Activated CD8-positive, alpha-beta memory T cell treated with anti-CD3 and anti-CD28 coated beads, Interleukin-2, amount 10 ng/mL, durations not matched to agents 7 days and 5 days (primary cell): ENCODE results near the gene MPPE1. TPM values are rescaled to one million over a fixed set of nuclear protein-coding genes. Genes with fewer than 3 reads are reported as not detected.

ENCODE experiments used
- ATAC-seq: fragments of 150-1000 bp; cut with Tn5 transposase; one replicate; pipeline ENCODE4 v1.10.0; 2021; ENCODE audit warnings: moderate library complexity
- CTCF ChIA-PET: fragments of 350-600 bp; sonication (Branson Sonifier 250); formaldehyde crosslinking; loops from one replicate; lab custom pipeline; 2021; ENCODE audit warnings: antibody characterized with exemption; lab: Charles Lee
- DNase-seq: peaks from one replicate; pipeline ENCODE4 v3.0.0-alpha.2; 2020
- H3K27ac Mint-ChIP-seq: one replicate; pipeline ENCODE4 v1.8.0; 2021; ENCODE audit warnings: mild to moderate bottlenecking, mixed read lengths
- H3K27me3 Mint-ChIP-seq: one replicate; pipeline ENCODE4 v1.8.0; 2021; ENCODE audit warnings: mixed read lengths
- H3K36me3 Mint-ChIP-seq: one replicate; pipeline ENCODE4 v1.8.0; 2021; ENCODE audit warnings: mild to moderate bottlenecking, mixed read lengths
- H3K4me1 Mint-ChIP-seq: one replicate; pipeline ENCODE4 v1.8.0; 2021; ENCODE audit warnings: mixed read lengths
- H3K4me3 Mint-ChIP-seq: one replicate; pipeline ENCODE4 v1.8.0; 2021; ENCODE audit warnings: mild to moderate bottlenecking, moderate library complexity, mixed read lengths
- H3K9me3 Mint-ChIP-seq: one replicate; pipeline ENCODE4 v1.8.0; 2022; ENCODE audit warnings: low read depth, mixed read lengths
- total RNA-seq, 2 experiments: library from RNA; stranded (reverse); gene quantifications; one replicate each; pipeline ENCODE4 v1.2.3, GENCODE V29; 2021

MPPE1 gene
- total RNA-seq, 2 experiments from 2014 or later: 42.9 to 64.9 TPM

DNA sequence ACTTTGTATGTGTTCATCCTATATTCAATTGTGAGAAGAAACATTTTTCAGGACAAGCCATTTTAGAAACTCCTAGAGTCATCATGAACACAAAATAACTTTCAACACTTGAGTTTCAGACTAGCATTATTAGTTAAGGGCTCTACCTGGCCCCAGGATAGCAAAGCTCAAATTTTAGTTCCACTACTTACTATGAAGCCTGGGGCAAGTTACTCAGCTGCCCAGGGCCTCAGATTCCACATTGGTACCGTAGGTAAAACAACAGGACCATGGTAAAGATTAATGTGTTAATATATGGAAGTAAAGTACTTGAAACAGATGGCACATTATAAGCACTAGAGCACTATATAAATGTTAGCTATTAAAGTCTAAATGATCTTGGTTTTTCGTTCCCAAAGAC is 19.4 kb downstream of the MPPE1 start:
- Mint-ChIP-seq H3K4me3 (no peak overlapping the region), H3K27me3 (no peaks in the 10 kb centered on the region), H3K4me1 (peaks cover 8% of the 10 kb centered on the region), H3K9me3 (no peaks in the 10 kb centered on the region), H3K36me3 (peaks cover 32% of the 10 kb centered on the region), H3K27ac (no peak overlapping the region)
- DNase-seq (no peak), ATAC-seq (no peak)
- CTCF ChIA-PET: interaction anchor here (1.2 kb wide), 1 partner anchor 49 kb away, joined by 6 read pairs; no protein-coding TSS in a partner anchor

DNA sequence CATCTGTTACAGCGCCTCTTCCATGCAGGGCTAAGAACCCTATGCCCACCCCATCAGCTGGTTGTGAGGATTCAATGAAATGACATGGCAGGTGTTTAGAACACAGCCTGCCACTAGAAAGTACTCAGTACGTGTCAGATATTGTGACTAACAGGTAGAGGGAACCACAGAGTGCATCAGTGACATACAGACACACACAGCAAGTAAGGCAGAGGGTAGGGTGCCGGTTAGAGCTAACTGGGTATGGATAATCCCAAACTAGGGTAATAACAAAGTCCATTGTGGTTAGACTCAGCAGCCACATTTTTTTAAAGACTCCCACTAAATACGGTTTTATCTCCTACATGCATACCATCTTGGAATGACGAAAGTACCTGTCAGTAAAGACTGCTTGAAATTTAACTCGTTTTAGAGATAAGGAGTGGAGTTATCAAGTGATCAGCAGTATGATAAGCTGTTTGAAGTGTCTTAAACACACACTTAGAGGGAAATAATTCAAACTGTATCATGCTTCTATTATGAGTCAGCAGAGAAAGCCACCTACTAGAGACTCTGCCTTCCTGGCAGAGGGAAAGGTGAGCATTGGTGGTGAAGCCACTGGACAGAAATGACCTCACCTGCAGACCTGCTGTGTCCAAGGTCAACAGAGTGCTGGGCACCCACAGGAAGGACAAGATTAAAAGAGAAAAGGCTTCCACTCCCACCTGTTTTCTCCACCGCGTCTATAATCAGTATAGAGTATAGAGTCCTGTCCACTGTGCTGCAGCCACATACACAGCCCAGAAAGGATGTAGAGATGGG is 20.6 kb downstream of the MPPE1 start:
- no peak overlapping the region for H3K4me3 Mint-ChIP-seq
- peaks cover 8% of the 10 kb centered on the region for H3K4me1 Mint-ChIP-seq
- no peak for DNase-seq
- ATAC-seq: no peak
- CTCF ChIA-PET: interaction anchor here (1.0 kb wide), 1 partner anchor 8 kb away, joined by 3 read pairs; no protein-coding TSS in a partner anchor
- peaks cover 30% of the 10 kb centered on the region for H3K36me3 Mint-ChIP-seq
- no peak overlapping the region for H3K27ac Mint-ChIP-seq
- no peaks in the 10 kb centered on the region for H3K27me3 Mint-ChIP-seq
- no peaks in the 10 kb centered on the region for H3K9me3 Mint-ChIP-seq

DNA sequence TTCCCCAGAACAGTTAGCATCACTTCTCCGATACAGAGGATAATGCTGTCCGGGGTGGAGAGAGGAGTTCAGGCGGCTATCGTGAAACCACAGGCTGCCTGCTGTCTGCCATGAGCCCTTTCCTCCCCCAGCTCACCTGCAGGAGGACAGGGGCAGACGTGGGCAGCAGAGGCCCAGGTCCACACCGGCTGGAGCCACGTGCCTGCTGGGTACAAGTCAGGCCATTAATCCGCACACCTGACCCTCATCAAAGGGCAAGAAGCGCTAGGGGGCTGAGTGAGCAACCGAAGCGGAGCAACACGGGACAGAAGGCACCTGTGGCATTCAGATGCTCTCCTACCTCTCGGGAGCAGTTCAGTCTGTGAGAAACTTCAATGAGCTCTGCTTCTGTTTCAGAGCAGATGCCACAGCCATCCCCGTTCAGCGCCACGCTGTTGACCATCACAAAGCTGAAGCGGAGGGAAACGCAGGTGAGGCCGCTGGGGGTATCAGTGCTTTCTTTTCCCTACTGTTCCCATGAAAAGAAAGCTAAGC is 21.5 kb downstream of the MPPE1 start:
- H3K4me1 Mint-ChIP-seq: peaks cover 8% of the 10 kb centered on the region
- H3K27me3 Mint-ChIP-seq: no peaks in the 10 kb centered on the region
- ATAC-seq (no peak), DNase-seq (no peak)
- H3K4me3 Mint-ChIP-seq: no peak overlapping the region
- H3K27ac Mint-ChIP-seq: no peak overlapping the region
- peaks cover 28% of the 10 kb centered on the region for H3K36me3 Mint-ChIP-seq
- no peaks in the 10 kb centered on the region for H3K9me3 Mint-ChIP-seq
- CTCF ChIA-PET: interaction anchor here (1.0 kb wide), 1 partner anchor 9 kb away, joined by 3 read pairs; no protein-coding TSS in a partner anchor

DNA sequence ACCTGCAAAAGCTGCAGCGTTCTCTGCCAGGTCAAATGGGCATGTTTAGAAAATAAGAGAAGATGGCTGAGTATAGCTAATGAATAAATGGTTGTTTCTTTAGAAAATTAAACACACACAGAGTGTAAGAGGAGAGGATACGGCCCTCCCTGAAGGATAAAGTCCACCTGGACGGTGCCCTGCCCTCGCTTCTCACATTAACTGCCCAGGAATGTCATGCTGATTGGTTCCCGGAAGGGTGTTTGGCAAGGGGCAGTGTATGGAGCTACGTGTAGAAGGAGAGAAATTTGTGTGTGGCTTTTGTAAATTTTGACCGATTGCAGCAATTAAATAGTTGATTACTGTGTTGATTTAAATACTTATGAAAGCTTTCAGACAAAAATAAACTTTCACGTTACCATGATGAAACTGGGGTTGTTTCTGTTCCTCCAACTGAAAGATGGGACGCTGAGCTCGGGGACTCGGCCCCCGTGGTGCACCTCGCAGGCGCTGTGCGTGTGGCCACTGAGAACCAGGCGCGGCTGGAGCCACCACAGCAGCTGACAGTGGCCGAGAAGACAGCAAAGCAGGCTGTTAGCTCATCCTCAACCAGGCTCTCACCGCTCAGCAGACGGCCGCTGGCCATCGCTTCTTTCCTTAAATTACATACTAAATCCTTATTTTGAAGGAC is 22.7 kb downstream of the MPPE1 start:
- Mint-ChIP-seq H3K9me3 (no peaks in the 10 kb centered on the region), H3K4me1 (peaks cover 8% of the 10 kb centered on the region), H3K27me3 (no peaks in the 10 kb centered on the region), H3K27ac (no peak overlapping the region), H3K4me3 (no peak overlapping the region), H3K36me3 (peaks cover 23% of the 10 kb centered on the region)
- ATAC-seq: no peak
- CTCF ChIA-PET: interaction anchor here (0.7 kb wide), 1 partner anchor 52 kb away, joined by 3 read pairs; no protein-coding TSS in a partner anchor
- no peak for DNase-seq

DNA sequence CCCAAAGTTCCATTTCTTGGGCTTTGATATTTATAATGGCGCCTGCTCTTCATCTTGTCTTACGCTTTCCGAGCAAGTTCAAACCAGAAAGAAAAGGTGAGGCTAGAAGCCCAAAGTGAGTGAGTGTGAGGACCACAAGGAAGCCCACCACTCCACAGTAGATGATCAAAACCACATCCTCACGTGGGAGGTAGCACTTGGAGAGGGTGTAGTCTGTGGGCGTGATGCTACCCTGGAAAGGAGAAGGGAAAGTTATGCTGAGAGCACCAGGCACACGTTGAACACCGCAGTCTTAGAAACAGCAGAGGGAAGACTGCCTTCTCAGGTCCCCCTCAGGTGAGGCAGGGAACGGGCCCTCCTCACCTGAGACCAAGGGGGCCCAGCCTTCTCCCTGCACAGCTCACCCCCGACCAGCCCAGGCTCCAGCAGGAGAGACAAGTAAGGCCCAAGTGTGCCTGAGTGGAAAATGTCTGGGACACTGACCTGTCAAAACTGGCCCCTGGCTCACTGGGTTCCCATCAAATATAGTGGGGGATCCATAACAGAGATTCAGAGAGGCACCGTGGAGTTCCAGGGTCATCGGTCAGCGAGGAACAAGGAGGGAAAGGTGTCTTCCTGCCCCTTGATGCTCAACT is 23.6 kb downstream of the MPPE1 start:
- ATAC-seq: no peak
- no peaks in the 10 kb centered on the region for H3K9me3 Mint-ChIP-seq
- H3K27me3 Mint-ChIP-seq: no peaks in the 10 kb centered on the region
- no peak overlapping the region for H3K27ac Mint-ChIP-seq
- CTCF ChIA-PET: no interaction called here
- peaks cover 8% of the 10 kb centered on the region for H3K4me1 Mint-ChIP-seq
- DNase-seq: no peak
- peaks cover 20% of the 10 kb centered on the region for H3K36me3 Mint-ChIP-seq
- no peak overlapping the region for H3K4me3 Mint-ChIP-seq

GRCh38 chr18:11883153-11883552 is 25.0 kb downstream of the MPPE1 start:
- ATAC-seq: no peak
- H3K27ac Mint-ChIP-seq: no peak overlapping the region
- DNase-seq: no peak
- H3K9me3 Mint-ChIP-seq: no peaks in the 10 kb centered on the region
- CTCF ChIA-PET: interaction anchor here (0.6 kb wide), 1 partner anchor 488 kb away, joined by 3 read pairs; no protein-coding TSS in a partner anchor
- H3K27me3 Mint-ChIP-seq: no peaks in the 10 kb centered on the region
- peaks cover 7% of the 10 kb centered on the region for H3K4me1 Mint-ChIP-seq
- H3K36me3 Mint-ChIP-seq: peaks cover 13% of the 10 kb centered on the region
- no peak overlapping the region for H3K4me3 Mint-ChIP-seq

DNA sequence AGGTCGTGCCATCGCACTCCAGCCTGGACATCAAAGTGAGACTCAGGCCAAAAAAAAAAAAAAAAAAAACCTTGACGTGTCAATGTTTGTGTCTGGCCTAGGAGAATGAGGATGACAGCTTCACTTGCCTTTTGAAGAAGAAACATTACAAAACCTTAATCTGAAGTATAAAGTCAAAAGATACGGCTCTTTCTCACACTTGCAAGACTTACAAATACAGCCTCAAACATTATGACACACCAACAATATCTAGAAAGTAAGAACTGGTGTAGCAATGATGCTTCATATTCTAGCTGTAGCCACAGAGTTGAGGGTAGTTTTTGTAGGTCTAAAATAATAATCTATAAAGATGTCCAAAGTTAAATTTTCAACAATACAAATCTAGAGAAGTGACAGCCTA is 25.5 kb downstream of the MPPE1 start:
- H3K4me3 Mint-ChIP-seq: no peak overlapping the region
- CTCF ChIA-PET: interaction anchor here (0.6 kb wide), 1 partner anchor 489 kb away, joined by 3 read pairs; no protein-coding TSS in a partner anchor
- no peaks in the 10 kb centered on the region for H3K27me3 Mint-ChIP-seq
- H3K4me1 Mint-ChIP-seq: peaks cover 2% of the 10 kb centered on the region
- H3K9me3 Mint-ChIP-seq: no peaks in the 10 kb centered on the region
- no peak for ATAC-seq
- H3K27ac Mint-ChIP-seq: no peak overlapping the region
- no peak for DNase-seq
- peaks cover 12% of the 10 kb centered on the region for H3K36me3 Mint-ChIP-seq

DNA sequence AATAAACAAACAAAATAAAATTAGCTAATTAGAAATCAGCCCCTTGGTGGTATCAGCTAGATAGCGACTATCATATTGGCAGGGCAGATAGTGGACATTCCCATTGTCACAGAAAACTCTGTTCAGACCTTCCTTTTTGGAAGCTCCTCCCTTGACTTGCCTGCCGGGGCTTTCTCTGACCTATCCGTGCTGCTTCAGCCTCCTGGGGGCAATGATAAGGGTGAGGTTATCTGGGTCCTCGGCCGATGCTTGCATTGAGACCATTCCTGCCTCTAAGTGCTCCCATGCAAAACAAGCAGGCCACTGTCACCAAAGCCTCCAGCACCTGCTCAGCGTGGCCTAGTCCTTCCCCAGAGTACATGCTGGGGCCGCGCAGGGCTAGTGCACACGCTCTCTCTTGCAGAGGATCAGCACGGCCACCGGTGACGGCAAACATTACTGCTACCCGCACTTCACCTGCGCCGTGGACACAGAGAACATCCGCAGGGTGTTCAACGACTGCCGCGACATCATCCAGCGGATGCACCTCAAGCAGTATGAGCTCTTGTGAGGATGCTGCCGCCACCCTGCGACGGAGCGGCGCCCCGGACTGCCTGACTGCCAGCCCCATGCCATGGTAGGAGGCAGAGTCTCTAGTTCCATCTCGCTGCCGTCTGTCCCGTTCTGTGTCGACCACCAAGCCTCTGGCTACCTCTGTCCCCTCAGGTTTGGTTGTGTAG is 27.4 kb downstream of the MPPE1 start:
- no peaks in the 10 kb centered on the region for H3K4me1 Mint-ChIP-seq
- CTCF ChIA-PET: no interaction called here
- ATAC-seq (no peak), DNase-seq (no peak)
- H3K36me3 Mint-ChIP-seq: peaks cover 10% of the 10 kb centered on the region
- no peak overlapping the region for H3K27ac Mint-ChIP-seq
- H3K27me3 Mint-ChIP-seq: no peaks in the 10 kb centered on the region
- H3K4me3 Mint-ChIP-seq: no peak overlapping the region
- no peaks in the 10 kb centered on the region for H3K9me3 Mint-ChIP-seq

GRCh38 chr18:11877497-11878135 is 30.5 kb downstream of the MPPE1 start:
- DNase-seq: no peak
- H3K36me3 Mint-ChIP-seq: peaks cover 2% of the 10 kb centered on the region
- CTCF ChIA-PET: interaction anchor here (1.1 to 1.4 kb wide), 2 partner anchors 9 to 60 kb away, joined by 3 read pairs; no protein-coding TSS in a partner anchor

DNA sequence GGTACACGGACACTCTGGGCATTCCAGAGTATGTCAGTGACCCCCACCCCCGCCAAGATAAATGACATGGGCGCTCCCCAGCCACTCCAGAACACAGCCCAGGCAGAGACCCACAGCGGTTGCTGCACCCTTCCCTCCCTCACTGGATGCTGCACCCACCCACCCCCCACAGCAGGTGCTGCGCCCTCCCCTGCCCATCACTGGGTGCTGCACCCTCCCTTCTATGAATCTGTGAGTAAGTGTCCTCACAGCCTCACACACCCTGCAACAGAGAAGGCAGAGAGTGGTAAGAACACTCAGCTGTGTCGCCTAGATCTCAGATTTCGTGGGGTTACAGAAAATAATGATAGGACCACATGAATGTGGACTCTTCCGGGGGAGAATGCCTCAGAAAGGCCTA is 33.4 kb downstream of the MPPE1 start:
- no peak for ATAC-seq
- no peak for DNase-seq
- H3K27ac Mint-ChIP-seq: no peak overlapping the region
- H3K9me3 Mint-ChIP-seq: no peaks in the 10 kb centered on the region
- H3K27me3 Mint-ChIP-seq: peaks cover 13% of the 10 kb centered on the region
- H3K4me3 Mint-ChIP-seq: no peak overlapping the region
- CTCF ChIA-PET: no interaction called here
- peaks cover 2% of the 10 kb centered on the region for H3K36me3 Mint-ChIP-seq
- peaks cover 2% of the 10 kb centered on the region for H3K4me1 Mint-ChIP-seq

More at GRCh38 chr18:11877497-11878135, 30.5 kb downstream of the MPPE1 start:
- ATAC-seq: no peak
- Mint-ChIP-seq H3K4me3 (no peak overlapping the region), H3K27me3 (peaks cover 2% of the 10 kb centered on the region), H3K27ac (no peak overlapping the region), H3K4me1 (no peaks in the 10 kb centered on the region), H3K9me3 (no peaks in the 10 kb centered on the region)

GRCh38 chr18:11873670-11874340 is 34.3 kb downstream of the MPPE1 start:
- H3K4me3 Mint-ChIP-seq: no peak overlapping the region
- DNase-seq (no peak), ATAC-seq (no peak)
- H3K27me3 Mint-ChIP-seq: peaks cover 16% of the 10 kb centered on the region
- peaks cover 2% of the 10 kb centered on the region for H3K36me3 Mint-ChIP-seq
- H3K27ac Mint-ChIP-seq: no peak overlapping the region
- peaks cover 2% of the 10 kb centered on the region for H3K4me1 Mint-ChIP-seq
- CTCF ChIA-PET: interaction anchor here (1.9 kb wide), 1 partner anchor 141 kb away, joined by 4 read pairs; no protein-coding TSS in a partner anchor
- no peaks in the 10 kb centered on the region for H3K9me3 Mint-ChIP-seq
